HG02571 (cell line): ENCODE data around the gene TRPC6.

Experiments used
- ATAC-seq: cut with Tn5 transposase; IDR thresholded peaks from one replicate; pipeline ENCODE4 v1.9.1; 2021; ENCODE audit warnings: mild to moderate bottlenecking, moderate library complexity; ENCODE audit not compliant: unreplicated experiment

Gene TRPC6

DNA sequence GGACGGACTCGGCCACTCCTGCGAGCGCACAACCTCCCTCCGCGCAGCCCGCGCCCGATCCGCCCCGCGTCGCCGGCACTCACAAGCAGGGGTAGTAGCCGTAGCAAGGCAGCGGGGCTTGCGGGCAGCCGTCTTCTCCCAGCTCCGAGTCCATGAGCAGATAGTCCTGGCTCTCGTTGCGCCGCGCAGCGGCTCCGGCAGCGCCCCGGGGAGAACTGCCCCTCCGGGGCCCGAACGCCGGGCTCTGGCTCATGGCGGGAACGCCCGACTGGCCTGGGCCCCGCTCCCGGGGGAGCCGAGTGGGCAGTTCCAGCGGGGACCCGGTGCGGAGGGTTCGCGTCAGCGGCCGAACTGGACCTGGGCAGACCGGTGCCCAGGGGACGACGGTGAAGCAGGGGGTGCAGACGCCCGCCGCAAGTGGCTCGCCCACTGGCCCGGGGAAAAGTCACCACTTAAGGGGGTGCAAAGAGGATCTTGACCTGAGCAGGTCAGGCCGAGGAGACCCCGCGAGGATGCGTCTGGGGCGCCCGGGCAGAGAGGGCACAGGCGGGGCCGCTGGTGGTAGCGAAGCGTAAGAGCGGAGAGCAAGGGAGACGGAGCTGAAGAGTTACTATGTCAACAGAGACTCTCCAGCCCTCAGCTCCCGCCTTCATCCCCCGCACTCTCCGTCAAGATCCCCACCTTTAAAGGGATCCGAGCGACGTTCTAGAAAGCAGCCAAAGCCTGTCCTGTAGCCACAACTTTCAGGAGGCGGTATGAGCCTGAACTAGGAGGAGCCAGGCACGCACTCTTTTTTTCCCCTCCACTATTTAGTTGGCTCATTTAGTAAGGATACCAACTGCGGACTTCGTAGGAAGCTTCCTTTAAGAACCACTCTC, at the start of gene TRPC6:
TRPC6 (minus strand) TSS at position 757 of the 878 bp plus-strand sequence; CDS start at position 253, 504 bp downstream.
- ATAC-seq, result no peak

GRCh38 chr11:101620026-101620425, 36.2 kb upstream of the TRPC6 start:
- ATAC-seq, result no peak

DNA sequence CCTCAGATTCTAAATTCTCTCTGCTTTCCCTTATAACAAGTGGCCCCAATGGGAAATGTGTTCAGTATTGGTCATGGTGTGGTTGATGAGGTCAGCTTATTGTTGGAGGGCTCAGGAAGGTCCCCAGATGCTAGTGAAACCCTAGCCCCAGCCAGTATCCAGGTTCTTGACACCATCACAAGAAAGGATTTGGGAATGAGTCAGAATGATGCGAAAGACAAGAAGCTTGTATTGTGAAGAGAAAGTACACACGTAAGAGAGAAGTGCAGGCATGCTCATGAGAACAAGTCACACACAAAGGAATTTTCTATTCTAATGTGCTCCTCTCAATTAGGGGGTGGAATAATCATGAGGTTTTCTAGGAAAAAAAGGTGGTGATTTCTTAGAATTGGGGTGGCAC, 34.9 kb upstream of the TRPC6 start:
- no peak for ATAC-seq

GRCh38 chr11:101617735-101618332, 34.0 kb upstream of the TRPC6 start:
- no peak for ATAC-seq

DNA sequence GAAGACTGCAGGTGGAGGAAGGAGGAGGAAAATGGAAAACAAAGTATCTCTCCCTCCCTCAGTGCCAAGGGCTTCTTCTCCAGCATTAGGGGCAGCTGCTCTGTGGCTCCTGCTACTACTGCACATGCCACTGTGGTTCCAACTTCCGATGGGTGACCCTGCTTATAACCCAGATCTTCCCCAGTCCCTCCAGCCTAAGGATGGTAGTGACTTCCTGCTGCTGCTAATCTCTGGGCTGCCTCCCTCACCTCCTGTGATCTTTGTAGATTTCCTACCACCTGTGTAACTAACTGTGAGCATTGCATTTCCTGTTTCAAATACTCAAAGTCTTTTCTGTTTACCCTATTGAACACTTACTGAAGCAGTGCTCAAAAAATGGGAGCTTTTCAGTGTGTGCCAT, 28.7 kb upstream of the TRPC6 start:
- no peak for ATAC-seq

DNA sequence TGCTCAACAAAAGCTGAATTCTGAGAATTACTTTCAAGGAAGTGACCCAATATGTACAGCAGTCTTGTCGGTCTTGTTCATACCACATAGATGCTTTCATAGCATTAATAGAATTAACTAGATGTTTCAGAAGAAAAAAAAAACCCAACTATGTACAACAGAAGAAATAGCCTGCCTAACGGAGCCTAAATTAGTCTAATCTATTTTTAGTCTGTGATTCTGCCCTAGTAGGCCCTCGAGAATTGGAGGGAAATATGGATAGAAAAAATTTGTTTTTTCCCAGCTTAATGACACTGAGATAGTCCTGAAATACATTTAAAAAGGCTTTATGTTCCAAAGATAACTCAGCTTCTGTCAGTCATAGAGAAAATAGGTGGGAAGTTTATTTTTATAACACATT, 17.1 kb upstream of the TRPC6 start:
- ATAC-seq, result no peak

- ATAC-seq, result no peak
These were observed 3.2 kb upstream of the TRPC6 start for GRCh38 chr11:101586965-101587364.

DNA sequence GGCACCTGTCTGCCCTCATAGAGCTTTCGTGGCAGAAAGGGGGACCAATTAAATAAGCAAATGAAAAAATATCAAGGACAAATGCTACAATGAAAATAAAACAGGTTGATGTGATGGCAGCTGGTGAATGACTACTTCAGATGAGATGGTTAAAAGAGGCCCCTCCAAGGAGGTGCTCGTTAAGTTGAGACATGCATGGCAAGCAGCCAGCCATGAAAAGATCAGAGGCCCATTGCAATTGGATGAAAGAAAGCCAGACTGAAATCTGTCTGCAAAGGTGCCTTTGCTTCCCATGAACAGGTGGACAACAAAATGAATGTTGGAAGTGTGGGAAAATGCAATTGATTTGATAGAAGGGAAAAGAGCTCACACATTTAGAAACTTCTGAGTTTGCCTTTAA, 848 bp upstream of the TRPC6 start:
- no peak for ATAC-seq

GRCh38 chr11:101584129-101584515, 315 bp upstream of the TRPC6 start:
- ATAC-seq, result no peak

DNA sequence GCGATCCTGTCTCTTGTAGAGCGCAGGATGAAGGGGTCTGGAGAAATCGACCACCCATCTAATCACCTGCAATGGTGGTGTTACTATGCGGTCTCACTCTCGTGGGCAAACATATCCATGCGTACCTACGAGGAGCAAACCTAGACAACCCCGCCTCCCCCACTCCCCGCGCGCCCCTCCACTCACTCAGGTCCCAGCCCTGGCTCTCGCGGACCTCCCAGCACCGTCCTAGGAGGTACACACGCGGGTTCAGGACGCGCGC, 887 bp downstream of the TRPC6 start:
- ATAC-seq, result no peak

DNA sequence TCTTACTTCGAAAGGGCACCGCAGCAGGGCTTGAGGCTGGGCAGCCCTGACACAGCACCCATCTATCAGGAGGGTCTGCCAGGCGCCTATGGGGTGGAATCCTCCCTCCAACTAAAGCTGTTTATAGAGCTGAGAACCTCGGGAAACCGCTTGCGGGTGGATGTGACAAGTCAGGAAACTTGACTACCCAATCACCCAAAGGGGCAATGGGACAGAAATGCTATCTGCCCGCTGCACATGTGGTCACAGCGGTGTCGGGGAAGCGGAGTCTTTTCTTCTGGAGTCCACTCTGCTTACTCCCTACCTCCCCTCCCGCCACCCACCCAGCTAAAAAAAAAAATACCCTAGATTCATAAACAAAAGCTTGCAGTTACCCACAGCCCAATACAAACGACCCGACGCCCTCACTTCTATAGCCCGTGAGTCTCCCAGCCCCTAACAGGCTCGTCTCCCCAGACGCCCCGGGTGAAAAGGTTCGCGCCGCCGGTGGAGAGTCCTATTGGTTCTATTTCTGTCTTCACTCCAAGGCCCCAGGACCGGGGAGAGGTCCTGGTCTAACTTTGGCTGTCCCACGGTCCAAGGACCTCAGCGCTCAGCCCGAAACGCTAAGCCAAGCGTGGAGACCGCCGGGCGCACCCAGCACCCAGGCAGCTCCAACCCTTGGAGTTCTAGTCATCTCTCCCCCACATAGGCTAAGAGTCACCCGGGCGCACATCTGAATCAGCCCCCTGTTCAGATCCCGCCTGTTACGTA, 1.4 kb downstream of the TRPC6 start:
- no peak for ATAC-seq

DNA sequence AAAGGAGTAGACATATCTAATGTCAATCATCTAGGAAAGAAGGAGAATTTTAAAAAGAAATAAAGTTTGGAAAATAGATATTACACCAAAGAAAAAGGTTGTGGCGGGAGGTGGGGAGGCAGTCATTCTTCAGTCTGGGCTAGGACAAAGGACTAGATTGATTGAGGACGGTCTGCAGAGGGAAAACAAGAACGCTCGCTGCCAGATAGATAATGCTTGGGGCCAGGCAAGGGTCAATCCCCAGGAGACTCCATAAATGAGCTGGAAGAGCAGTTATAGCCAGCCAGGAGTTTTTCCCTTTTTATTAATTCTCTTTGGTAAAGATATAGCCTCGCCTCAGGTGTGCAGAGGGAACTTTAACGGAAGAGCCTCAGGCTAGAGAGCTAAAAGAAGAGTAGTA, 6.3 kb downstream of the TRPC6 start:
- no peak for ATAC-seq

GRCh38 chr11:101576456-101576855, 7.4 kb downstream of the TRPC6 start:
- ATAC-seq, result no peak

DNA sequence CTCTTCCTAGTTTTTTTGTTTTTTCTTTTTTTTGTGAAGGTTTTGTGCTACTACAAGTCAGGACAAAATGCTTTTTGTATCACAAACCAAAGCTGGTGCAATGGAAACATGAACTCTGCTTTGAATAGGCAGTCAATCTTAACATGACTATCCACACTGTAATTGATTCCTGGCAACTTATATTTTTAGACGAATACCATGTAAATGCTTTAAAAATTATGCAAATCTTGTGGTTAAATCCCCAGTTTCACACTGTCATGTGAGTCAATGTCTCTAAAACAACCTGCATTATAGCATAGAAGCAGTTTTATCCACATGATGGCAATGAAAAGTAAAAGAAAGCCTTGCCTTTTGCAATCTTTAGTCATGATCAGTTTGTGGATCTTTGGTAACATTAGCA, 8.9 kb downstream of the TRPC6 start:
- no peak for ATAC-seq

DNA sequence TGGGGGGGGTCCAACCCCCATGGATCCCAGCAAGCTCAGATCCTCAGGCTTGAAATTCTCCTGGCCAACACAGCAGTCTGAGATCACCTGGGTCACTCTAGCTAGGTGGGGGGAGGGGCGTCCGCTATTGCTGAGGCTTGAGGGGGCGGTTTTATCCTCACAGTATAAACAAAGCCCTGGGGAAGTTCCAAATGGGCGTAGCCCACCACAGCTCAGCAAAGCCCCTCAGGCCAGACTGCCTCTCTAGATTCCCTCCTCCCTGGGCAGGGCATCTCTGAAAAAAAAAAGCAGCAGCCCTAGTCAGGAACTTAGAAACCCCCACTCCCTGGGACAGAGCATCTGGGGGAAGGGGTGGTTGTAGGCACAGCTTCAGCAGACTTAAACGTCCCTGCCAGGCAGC, 16.7 kb downstream of the TRPC6 start:
- ATAC-seq, result no peak

GRCh38 chr11:101566626-101567025, 17.2 kb downstream of the TRPC6 start:
- no peak for ATAC-seq

DNA sequence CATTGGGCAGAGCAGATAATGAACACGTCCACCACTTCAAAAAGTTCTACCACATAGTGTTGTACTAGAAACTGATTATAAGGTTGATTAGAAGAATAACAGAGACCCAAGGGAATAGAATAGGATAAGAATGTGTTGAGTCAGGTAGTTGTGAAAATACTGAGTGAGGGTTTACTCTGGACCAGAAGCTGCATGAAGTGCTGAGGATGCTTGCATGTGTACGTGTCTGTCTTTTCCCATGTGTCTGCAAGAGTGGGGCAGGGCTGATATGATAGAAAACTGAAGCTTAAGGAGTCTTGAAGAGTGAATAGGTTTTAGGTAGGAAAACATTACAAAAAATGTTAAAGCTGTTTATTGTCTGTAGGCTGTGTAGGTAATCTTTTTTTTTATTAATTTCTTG, 20.6 kb downstream of the TRPC6 start:
- no peak for ATAC-seq

DNA sequence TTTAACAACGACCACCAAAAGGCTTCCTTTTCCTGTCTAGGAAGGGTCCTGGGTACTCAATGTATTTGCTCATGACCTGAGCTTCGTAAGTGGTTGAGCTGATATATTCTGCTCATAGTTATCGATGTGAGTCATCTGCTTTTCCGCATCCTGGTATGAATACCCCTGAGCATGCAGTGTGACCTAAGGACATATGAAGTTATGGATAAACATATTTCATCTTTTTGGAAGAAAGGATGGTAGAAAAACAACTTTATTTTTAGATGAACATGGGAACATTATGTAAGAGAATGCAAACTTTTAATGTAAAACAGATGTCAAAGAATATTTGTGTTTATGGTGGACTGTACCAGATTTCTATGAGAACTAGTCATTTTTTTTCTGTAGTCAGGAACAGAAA, 28.4 kb downstream of the TRPC6 start:
- no peak for ATAC-seq

DNA sequence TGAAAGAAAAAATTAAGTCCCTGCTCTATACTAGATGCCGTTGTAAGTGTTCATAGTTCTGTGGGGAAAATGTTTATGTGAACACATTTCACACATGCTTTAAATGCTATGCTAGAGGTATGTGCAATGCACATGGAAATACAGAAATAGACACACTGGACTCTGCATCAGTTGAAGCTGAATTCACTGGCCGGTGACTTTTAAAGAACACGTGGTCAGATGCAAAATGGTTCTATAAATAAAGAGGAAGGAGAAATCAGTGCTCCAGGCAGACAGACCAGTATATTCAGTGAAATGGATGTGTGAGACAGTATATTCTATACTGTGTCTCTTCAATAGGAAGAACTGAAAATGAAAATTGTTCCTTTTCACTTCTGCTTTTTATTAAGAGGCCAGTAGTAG, 29.9 kb downstream of the TRPC6 start:
- peak; percentile 98 for ATAC-seq

DNA sequence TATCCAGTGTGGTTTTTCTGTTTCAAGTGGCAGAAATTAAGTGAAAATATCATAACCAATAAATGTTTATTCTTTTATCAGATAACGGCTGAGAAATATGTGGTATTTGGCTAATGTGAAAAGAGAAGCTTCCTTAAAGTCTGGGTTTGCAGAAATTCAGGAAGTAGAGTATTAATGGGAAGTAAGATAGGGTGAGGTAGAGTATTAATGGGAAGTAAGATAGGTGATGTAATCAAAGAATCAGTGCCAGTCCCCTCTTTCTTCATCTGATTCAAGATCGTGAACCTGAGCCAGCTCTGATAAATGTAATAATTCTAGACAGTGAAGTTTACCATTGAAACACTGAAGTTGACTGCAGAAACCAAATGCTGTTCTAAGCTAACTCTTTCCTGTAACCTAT, 30.9 kb downstream of the TRPC6 start:
- ATAC-seq, result no peak

GRCh38 chr11:101528541-101528940, 55.3 kb downstream of the TRPC6 start:
- no peak for ATAC-seq

- no peak for ATAC-seq
These were observed 60.1 kb downstream of the TRPC6 start for GRCh38 chr11:101523634-101524260.
